Stomach smooth muscle (tissue), 2 donors: ENCODE data around the gene DENND4C.
"Not testable (repeated sequence)": the region's sequence is repeated elsewhere in the genome, so short reads cannot be mapped to it uniquely, and the experiment has no call there.

Experiments
- H3K27ac ChIP-seq: one replicate; pipeline ENCODE4 v1.7.0; 2013; ENCODE audit warnings: mild to moderate bottlenecking, low read length, inconsistent platforms
- H3K27me3 ChIP-seq, 2 donors: one replicate each; pipeline ENCODE4 v1.7.0; 2013; ENCODE audit warnings: low read length in 2 of 2; ENCODE audit not compliant: insufficient read depth in 2 of 2, control insufficient read depth in 1 of 2
- H3K36me3 ChIP-seq, 2 donors: one replicate each; pipeline ENCODE4 v1.7.0; 2013; ENCODE audit warnings: low read length in 2 of 2; ENCODE audit not compliant: control insufficient read depth in 2 of 2, insufficient read depth in 2 of 2
- H3K4me1 ChIP-seq: one replicate; pipeline ENCODE4 v1.7.0; 2013; ENCODE audit warnings: low read length; ENCODE audit not compliant: control insufficient read depth, insufficient read depth
- H3K4me3 ChIP-seq, 2 donors: one replicate each; pipeline ENCODE4 v1.7.0; 2013; ENCODE audit warnings: low read length in 2 of 2
- H3K9ac ChIP-seq, 2 donors: one replicate each; pipeline ENCODE4 v1.7.0; 2013; ENCODE audit warnings: low read length in 2 of 2, mild to moderate bottlenecking in 1 of 2
- H3K9me3 ChIP-seq, 2 donors: one replicate each; pipeline ENCODE4 v1.7.0; 2013; ENCODE audit warnings: low read length in 2 of 2; ENCODE audit not compliant: control insufficient read depth in 2 of 2
- donor health status: healthy.
- donor health status: Pancreatic carcinoma.

Gene DENND4C

DNA sequence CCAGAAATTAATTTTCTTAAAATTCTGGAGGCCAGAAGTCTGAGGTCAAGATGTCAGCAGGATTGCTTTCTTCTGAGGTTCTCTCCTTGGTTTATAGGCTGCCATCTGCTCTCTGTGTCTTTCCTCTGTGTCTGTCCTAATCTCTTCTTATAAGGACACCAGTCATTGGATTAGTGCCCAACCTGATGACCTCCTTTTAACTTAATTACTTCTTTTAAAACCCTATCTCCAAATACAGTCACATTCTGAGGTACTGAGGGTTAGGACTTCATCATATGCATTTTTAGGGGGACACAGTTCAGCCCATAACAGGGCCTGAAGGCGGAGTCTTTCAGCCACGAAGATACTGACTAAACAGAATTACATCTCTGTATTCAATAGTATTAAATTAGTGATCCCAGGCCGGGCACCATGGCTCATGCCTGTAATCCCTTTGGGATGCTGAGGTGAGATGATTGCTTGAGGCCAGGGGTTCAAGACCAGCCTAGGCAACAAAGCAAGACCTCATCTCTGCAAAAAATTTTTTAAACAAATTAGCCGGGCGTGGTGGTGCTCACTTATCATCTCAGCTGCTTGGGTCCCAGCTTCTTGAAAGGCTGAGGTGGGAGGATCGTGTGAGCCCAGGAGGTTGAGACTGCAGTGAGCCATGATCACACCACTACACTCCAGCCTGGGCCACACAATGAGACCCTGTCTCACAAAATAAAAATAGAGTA, 155.5 kb downstream of the DENND4C start:
- no peaks in the 10 kb centered on the region for H3K27me3 ChIP-seq
- H3K9ac ChIP-seq: no peak overlapping the region
- H3K27ac ChIP-seq: no peak overlapping the region
- H3K4me3 ChIP-seq: no peak overlapping the region
- H3K9me3 ChIP-seq: no peaks in the 10 kb centered on the region
- H3K36me3 ChIP-seq: no peaks in the 10 kb centered on the region
- H3K4me1 ChIP-seq: no peaks in the 10 kb centered on the region

GRCh38 chr9:19386502-19387044, 156.1 kb downstream of the DENND4C start:
- H3K4me1 ChIP-seq: no peaks in the 10 kb centered on the region
- H3K9ac ChIP-seq: no peak overlapping the region
- H3K27ac ChIP-seq: no peak overlapping the region
- no peaks in the 10 kb centered on the region for H3K9me3 ChIP-seq
- H3K4me3 ChIP-seq: no peak overlapping the region
- no peaks in the 10 kb centered on the region for H3K36me3 ChIP-seq
- H3K27me3 ChIP-seq: no peaks in the 10 kb centered on the region

DNA sequence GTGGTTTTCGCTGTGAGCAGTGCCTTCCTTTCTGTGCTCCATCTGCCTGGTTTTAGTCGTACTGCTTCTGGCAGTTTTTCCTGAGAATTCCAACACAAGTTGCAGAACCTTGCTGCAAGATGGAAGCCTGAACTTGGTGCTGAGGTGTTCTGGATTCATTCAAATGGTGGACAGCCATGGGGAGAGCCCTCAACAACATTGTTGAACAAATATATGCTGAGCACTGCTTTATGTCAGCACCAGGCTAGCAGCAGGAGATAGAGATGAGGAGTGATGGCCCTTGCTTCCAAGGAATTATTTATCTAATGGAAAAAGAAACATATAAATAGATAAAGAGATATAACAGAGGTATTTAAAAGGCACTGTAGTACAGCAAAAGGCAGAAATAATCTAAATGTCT, 156.8 kb downstream of the DENND4C start:
- Histone ChIP-seq H3K9me3 (no peaks in the 10 kb centered on the region), H3K27ac (no peak overlapping the region), H3K9ac (no peak overlapping the region), H3K4me3 (no peak overlapping the region), H3K27me3 (no peaks in the 10 kb centered on the region), H3K4me1 (no peaks in the 10 kb centered on the region), H3K36me3 (no peaks in the 10 kb centered on the region)

- not testable (repeated sequence) for H3K27ac ChIP-seq, H3K36me3 ChIP-seq, H3K4me1 ChIP-seq, H3K4me3 ChIP-seq, H3K9me3 ChIP-seq, H3K27me3 ChIP-seq, H3K9ac ChIP-seq
Measured at GRCh38 chr9:19389539-19389938, 159.0 kb downstream of the DENND4C start.

DNA sequence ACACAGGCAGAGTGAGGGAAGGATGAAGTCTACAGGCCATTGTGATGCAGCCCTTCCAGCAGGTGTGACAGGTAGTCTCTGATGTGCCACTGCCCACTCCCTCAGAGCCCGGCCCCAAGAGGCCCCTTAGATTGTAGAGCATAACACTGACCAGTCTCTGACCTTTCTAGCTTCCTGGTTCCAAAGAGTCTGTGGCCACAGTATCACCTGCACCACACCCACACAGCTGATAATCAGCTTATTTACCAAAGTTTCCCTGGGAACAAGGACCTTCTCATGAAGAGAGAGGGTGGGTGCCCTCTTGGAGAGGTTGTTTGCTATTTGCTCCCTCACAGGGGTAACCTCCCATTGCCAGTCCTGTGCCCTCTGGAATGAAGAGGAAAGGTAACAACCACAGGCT, 167.4 kb downstream of the DENND4C start:
- Histone ChIP-seq H3K36me3 (no peaks in the 10 kb centered on the region), H3K27ac (no peak overlapping the region), H3K27me3 (no peaks in the 10 kb centered on the region), H3K9me3 (no peaks in the 10 kb centered on the region), H3K4me1 (no peaks in the 10 kb centered on the region), H3K9ac (no peak overlapping the region), H3K4me3 (no peak overlapping the region)

GRCh38 chr9:19403231-19403630, 172.7 kb downstream of the DENND4C start:
- H3K27me3 ChIP-seq, H3K4me1 ChIP-seq, H3K27ac ChIP-seq, H3K9ac ChIP-seq, H3K4me3 ChIP-seq, H3K36me3 ChIP-seq, H3K9me3 ChIP-seq: not testable (repeated sequence)

DNA sequence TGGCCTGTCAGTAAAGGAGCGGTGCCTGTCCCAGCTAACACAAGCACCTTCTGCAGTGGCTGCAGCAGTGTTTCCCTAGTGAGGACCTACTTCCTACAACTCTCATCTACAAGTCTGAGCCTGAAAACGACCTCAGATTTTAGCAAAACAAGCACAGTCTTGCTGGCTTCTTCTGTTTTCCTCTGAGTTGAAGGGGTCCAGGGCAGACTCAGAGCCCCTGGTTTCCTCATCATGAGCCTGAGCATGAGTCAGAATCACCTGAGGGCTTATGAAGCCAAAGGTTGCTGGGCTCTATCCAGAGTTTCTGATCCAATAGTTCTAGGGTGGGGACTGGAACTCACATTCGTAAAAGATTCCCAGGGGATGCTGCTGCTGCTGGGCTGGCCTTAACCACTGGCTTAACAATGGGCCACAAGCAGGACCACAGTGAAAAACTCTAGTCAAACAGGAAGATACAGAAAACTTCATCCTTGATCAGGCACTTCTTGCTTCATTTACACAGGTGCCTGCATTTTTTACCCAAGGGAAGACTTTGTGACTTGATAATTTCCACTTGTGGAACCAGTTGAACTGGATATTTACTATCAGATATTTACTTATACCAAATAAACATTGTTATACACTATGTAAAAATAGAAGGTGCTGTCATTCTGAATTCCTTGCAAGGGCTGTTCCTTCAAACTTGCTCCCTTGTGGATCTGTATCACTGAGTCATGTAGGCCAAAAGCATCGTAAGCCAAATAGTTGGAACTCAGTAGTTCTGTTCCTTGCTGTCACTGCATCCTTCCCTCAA, 174.0 kb downstream of the DENND4C start:
- Histone ChIP-seq H3K36me3 (no peaks in the 10 kb centered on the region), H3K9ac (no peak overlapping the region), H3K27ac (no peak overlapping the region), H3K4me3 (no peak overlapping the region), H3K9me3 (no peaks in the 10 kb centered on the region), H3K4me1 (peaks cover 14% of the 10 kb centered on the region), H3K27me3 (no peaks in the 10 kb centered on the region)

DNA sequence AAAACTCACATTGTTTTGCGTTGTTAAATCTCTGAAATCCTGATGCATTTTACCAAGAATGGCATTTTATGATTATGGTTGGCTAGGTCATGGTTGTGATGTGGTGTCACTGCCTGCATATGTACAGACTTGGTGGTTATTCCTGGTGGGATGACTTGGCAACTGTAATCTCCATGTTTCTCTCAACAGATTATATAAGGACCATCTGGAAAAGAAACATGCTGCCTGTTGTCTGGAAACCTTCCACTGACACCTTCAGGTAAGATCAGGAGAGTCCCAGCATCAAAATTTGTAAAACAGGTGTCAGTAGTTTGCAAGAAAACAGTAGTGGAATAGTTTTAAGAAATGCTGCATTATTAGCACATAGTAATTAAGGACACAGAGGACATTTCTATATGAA, 175.3 kb downstream of the DENND4C start:
- Histone ChIP-seq H3K9me3 (no peaks in the 10 kb centered on the region), H3K27ac (no peak overlapping the region), H3K4me3 (no peak overlapping the region), H3K4me1 (peaks cover 24% of the 10 kb centered on the region), H3K9ac (no peak overlapping the region), H3K27me3 (no peaks in the 10 kb centered on the region), H3K36me3 (no peaks in the 10 kb centered on the region)

- H3K27ac ChIP-seq: peak overlapping the region; percentile 46
- H3K4me3 ChIP-seq: peak overlapping the region; percentile 85 to 93
- H3K9ac ChIP-seq: peak overlapping the region; percentile 47 to 81
- H3K4me1 ChIP-seq: peaks cover 24% of the 10 kb centered on the region
- no peaks in the 10 kb centered on the region for H3K27me3 ChIP-seq
- H3K36me3 ChIP-seq: no peaks in the 10 kb centered on the region
- no peaks in the 10 kb centered on the region for H3K9me3 ChIP-seq
Measured at GRCh38 chr9:19408316-19408692, 177.8 kb downstream of the DENND4C start.

- no peaks in the 10 kb centered on the region for H3K9me3 ChIP-seq
- H3K9ac ChIP-seq: peak within 1 kb of the TSS; percentile 80 to 81
- peak within 1 kb of the TSS; percentile 85 to 93 for H3K4me3 ChIP-seq
- peak within 1 kb of the TSS; percentile 46 for H3K27ac ChIP-seq
- H3K27me3 ChIP-seq: no peaks in the 10 kb centered on the region
- peaks cover 24% of the 10 kb centered on the region for H3K4me1 ChIP-seq
- H3K36me3 ChIP-seq: no peaks in the 10 kb centered on the region
Measured at GRCh38 chr9:19408693-19409400, 178.4 kb downstream of the DENND4C start, which contains the start of gene ACER2. Gene ACER2 (plus strand): TSS chr9:19409009. CDS start chr9:19409085, 76 bp downstream.
